Stimulated activated CD8-positive, alpha-beta memory T cell treated with anti-CD3 and anti-CD28 coated beads, Interleukin-12 subunit alpha, Interleukin-12 subunit beta, amount 100 ng/mL, for 4 hours (primary cell): ENCODE data around the gene TRMO.

Experiments
- DNase-seq: peaks from one replicate; pipeline ENCODE4 v3.0.0-alpha.2; 2020; ENCODE audit warnings: low read depth

The TRMO gene

GRCh38 chr9:97903177-97903576, 19.1 kb downstream of the TRMO start:
- no peak for DNase-seq

- no peak for DNase-seq
These were observed 21.3 kb downstream of the TRMO start for GRCh38 chr9:97900738-97901565.

- no peak for DNase-seq
These were observed 22.1 kb downstream of the TRMO start for GRCh38 chr9:97900103-97900737.

- DNase-seq: no peak
These were observed 26.5 kb downstream of the TRMO start for GRCh38 chr9:97895695-97896332.

GRCh38 chr9:97895211-97895610, 27.1 kb downstream of the TRMO start:
- DNase-seq: no peak

GRCh38 chr9:97892421-97892820, 29.9 kb downstream of the TRMO start:
- DNase-seq: no peak

- no peak for DNase-seq
These were observed 30.6 kb downstream of the TRMO start for GRCh38 chr9:97891736-97892135.

GRCh38 chr9:97889941-97890887, 32.1 kb downstream of the TRMO start:
- DNase-seq: no peak

- DNase-seq: no peak
These were observed 42.0 kb downstream of the TRMO start for GRCh38 chr9:97880336-97880735.

GRCh38 chr9:97876061-97876460, 46.2 kb downstream of the TRMO start:
- no peak for DNase-seq

GRCh38 chr9:97875111-97875510, 47.2 kb downstream of the TRMO start:
- no peak for DNase-seq

GRCh38 chr9:97874624-97875023, 47.7 kb downstream of the TRMO start:
- no peak for DNase-seq

GRCh38 chr9:97873882-97874281, 48.4 kb downstream of the TRMO start:
- DNase-seq: no peak

GRCh38 chr9:97873425-97873824, 48.9 kb downstream of the TRMO start:
- no peak for DNase-seq

- DNase-seq: no peak
These were observed 53.4 kb downstream of the TRMO start for GRCh38 chr9:97868859-97869258.

- DNase-seq: no peak
These were observed 55.5 kb downstream of the TRMO start for GRCh38 chr9:97866848-97867247.

- no peak for DNase-seq
These were observed 56.0 kb downstream of the TRMO start for GRCh38 chr9:97866300-97866699.

- DNase-seq: no peak
These were observed 57.9 kb downstream of the TRMO start for GRCh38 chr9:97864396-97864795.

- no peak for DNase-seq
These were observed 59.0 kb downstream of the TRMO start for GRCh38 chr9:97863314-97863713.

- DNase-seq: no peak
These were observed 61.2 kb downstream of the TRMO start for GRCh38 chr9:97861148-97861475.

- DNase-seq: no peak
These were observed 61.7 kb downstream of the TRMO start for GRCh38 chr9:97860451-97861147.

- DNase-seq: no peak
These were observed 63.0 kb downstream of the TRMO start for GRCh38 chr9:97859346-97859745.
